ENCODE measurements around the gene POC1A.

- TF ChIP-seq, protein P1, sequence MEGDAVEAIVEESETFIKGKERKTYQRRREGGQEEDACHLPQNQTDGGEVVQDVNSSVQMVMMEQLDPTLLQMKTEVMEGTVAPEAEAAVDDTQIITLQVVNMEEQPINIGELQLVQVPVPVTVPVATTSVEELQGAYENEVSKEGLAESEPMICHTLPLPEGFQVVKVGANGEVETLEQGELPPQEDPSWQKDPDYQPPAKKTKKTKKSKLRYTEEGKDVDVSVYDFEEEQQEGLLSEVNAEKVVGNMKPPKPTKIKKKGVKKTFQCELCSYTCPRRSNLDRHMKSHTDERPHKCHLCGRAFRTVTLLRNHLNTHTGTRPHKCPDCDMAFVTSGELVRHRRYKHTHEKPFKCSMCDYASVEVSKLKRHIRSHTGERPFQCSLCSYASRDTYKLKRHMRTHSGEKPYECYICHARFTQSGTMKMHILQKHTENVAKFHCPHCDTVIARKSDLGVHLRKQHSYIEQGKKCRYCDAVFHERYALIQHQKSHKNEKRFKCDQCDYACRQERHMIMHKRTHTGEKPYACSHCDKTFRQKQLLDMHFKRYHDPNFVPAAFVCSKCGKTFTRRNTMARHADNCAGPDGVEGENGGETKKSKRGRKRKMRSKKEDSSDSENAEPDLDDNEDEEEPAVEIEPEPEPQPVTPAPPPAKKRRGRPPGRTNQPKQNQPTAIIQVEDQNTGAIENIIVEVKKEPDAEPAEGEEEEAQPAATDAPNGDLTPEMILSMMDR (IDR thresholded peaks at IDR 0.05) = no peak
- no peak for TF ChIP-seq POLR2A (IDR thresholded peaks at IDR 0.05)
These were observed 22.2 kb downstream of the POC1A start for GRCh38 chr3:52132041-52132440.

All from uterus (tissue), 2 donors.